RWPE1 (cell line): ENCODE measurements around the gene NCOA1.

Source experiments
- CTCF ChIA-PET: fragments of 350-600 bp; sonication (Branson Sonifier 250); formaldehyde crosslinking; extraction: SDS; loops from one replicate; lab custom pipeline; 2021; lab: Yijun Ruan, JAX
- POLR2A ChIA-PET: fragments of 400-600 bp; formaldehyde crosslinking; extraction: SDS; loops from one replicate; lab custom pipeline; 2020; ENCODE audit warnings: antibody characterized with exemption; ENCODE audit not compliant: low non-redundant PET; lab: Yijun Ruan, JAX
- DNase-seq: peaks from one replicate; pipeline ENCODE4 v3.0.0; 2012; ENCODE audit warnings: low spot score
- H3K27ac ChIP-seq: fragments of 450-650 bp; 2 replicates; pipeline ENCODE4 v1.5.1; 2017
- TF ChIP-seq, protein P1 (sequence below): fragments of 450-650 bp; conservative IDR thresholded peaks from 2 replicates; pipeline ENCODE4 v1.5.1; 2017; ENCODE audit warnings: low read depth, mild to moderate bottlenecking

NCOA1 gene

DNA sequence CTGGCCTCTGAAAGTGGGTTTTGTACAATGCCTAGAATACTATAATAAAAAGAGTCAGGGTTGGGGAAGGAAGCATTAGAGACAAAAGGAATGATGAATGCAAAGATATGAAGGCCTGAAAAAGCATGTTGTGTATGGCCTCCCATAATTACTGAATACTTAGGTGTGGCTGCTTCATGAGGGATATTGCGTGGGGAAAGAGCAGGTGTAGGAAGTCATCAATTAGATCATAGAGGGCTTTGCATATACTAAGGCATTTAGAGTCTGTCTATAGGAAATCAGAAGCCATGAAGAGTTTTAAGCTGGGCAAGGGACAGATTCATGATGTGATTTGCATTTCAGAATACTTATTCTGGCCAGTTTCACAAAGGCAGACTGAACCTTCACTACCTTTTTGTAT, 48.2 kb downstream of the NCOA1 start:
- POLR2A ChIA-PET = no interaction called here
- DNase-seq = no peak
- CTCF ChIA-PET = no interaction called here
- no peak overlapping the region for H3K27ac ChIP-seq
- TF ChIP-seq, protein P1, sequence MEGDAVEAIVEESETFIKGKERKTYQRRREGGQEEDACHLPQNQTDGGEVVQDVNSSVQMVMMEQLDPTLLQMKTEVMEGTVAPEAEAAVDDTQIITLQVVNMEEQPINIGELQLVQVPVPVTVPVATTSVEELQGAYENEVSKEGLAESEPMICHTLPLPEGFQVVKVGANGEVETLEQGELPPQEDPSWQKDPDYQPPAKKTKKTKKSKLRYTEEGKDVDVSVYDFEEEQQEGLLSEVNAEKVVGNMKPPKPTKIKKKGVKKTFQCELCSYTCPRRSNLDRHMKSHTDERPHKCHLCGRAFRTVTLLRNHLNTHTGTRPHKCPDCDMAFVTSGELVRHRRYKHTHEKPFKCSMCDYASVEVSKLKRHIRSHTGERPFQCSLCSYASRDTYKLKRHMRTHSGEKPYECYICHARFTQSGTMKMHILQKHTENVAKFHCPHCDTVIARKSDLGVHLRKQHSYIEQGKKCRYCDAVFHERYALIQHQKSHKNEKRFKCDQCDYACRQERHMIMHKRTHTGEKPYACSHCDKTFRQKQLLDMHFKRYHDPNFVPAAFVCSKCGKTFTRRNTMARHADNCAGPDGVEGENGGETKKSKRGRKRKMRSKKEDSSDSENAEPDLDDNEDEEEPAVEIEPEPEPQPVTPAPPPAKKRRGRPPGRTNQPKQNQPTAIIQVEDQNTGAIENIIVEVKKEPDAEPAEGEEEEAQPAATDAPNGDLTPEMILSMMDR = no peak

DNA sequence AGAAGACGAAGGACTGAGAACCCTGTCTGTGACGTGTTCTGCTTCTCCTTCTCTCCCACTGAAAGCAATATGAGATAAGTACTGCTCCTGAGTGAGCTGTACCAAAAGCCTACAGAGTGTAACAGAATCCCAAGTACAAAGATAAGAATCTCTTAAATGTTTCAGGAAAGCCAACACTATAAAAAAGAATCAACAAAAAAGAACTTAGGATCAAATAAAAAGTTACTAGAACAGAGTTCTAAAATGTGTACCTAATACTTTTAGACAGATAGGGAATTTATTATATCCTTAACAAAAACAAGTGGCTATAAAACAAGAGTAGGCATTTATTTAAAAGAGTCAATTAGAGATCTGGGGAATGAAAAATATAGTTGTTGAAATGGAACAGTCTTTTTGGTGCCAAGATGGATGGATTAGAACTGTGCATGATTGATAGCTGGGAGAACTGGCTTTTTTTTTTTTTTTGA, 49.0 kb downstream of the NCOA1 start:
- ChIA-PET POLR2A (no interaction called here), CTCF (no interaction called here)
- TF ChIP-seq, protein P1 = no peak
- DNase-seq = no peak
- no peak overlapping the region for H3K27ac ChIP-seq

DNA sequence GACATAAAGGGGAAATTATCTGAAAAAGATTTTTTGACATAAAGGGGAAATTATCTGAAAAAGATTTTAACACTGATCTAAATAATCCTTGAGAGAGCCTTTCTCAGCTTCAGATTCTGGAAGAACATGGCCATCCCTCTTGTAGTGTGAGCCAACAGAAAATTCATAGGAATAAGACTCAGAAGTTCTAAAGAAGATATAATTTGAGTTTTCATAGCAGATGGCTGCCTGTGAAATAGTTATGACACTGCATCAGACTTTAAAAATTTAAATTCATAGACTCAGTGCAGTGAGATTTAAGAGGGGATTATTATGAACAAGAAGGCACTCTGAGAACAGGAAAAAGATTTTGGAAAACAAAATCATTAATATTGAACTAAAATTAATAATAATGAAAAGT, 50.6 kb downstream of the NCOA1 start:
- TF ChIP-seq, protein P1 = no peak
- ChIA-PET POLR2A (no interaction called here), CTCF (no interaction called here)
- H3K27ac ChIP-seq = no peak overlapping the region
- no peak for DNase-seq

DNA sequence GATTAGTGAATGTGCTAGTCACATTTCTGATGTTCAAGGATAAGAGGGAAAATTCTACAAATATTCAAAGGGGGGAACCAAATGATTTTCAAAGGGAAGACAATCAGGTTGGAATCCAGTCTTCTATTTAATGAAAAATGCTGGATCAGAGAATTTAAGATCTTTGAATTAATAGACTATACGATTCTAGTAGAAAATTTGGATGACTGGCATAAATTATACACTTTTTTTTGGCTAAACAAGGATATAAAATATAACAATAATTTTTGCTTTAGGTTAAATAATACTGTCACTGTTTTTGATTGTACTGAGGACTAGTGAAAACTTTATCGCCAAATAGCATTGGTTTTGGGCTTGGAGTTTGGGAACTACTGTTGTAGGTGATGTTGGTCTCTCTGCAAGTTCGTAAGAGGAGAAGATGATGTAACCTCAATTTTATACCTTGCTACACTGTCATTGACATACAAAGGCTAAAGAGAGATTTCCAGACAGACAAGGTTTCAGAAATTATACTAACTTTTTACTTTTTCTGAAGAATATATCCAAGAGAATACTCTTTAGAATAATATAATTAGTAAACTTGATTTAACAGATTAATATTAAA, 51.3 kb downstream of the NCOA1 start:
- TF ChIP-seq, protein P1 = no peak
- ChIA-PET POLR2A (no interaction called here), CTCF (interaction anchor here (0.6 kb wide), 1 partner anchor 172 kb away, joined by 3 read pairs; no protein-coding TSS in a partner anchor)
- H3K27ac ChIP-seq = no peak overlapping the region
- DNase-seq = no peak

DNA sequence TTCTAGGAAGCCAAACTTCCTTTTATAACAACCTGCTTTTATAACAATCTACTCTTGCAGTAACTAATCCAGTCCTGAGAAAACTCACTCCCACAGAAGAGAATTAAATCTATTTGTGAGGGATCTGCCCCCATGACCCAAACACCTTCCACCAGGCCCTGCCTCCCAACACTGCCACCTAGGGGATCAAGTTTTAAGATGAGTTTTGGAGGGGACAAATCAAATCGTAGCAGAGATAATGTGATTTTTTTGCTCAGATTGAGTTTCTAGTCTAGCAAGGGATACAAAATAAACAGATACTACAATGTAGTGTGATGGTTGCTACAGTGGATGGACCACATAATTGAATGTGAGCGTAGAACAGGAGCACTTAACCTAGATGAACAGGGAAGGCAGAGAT, 52.2 kb downstream of the NCOA1 start:
- H3K27ac ChIP-seq = no peak overlapping the region
- ChIA-PET CTCF (interaction anchor here (0.6 kb wide), 1 partner anchor 173 kb away, joined by 3 read pairs; no protein-coding TSS in a partner anchor), POLR2A (no interaction called here)
- no peak for DNase-seq
- TF ChIP-seq, protein P1 = no peak

DNA sequence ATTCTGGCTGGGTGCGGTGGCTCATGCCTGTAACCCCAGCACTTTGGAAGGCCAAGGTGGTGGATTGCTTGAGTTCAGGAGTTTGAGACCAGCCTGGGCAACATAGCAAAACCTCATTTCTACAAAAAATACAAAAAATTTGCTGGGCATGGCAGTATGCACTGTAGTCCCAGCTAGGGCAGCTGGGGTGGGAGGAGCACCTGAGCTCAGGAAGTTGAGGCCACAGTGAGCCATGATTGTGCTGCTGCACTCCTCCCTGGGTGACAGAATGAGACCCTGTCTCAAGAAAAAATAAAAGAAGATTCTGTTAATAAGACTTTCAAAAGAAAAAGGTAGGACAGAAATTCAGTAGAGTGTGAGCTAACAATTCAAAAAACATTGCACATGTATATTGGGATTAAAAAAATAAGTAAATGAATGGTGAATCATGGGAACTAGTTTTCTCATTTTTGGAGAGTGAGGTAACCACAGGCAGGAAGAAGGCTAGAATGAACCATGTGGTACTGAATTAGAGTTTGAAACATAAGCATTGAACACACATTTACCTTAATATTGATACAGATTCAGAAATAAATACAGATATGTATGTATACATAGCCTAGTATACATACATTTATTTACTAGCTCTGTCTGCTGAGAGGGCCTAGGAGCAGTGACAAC, 53.5 kb downstream of the NCOA1 start:
- TF ChIP-seq, protein P1 = no peak
- DNase-seq = no peak
- POLR2A ChIA-PET = no interaction called here
- no peak overlapping the region for H3K27ac ChIP-seq
- CTCF ChIA-PET = interaction anchor here (0.5 kb wide), 1 partner anchor 797 kb away, joined by 5 read pairs; no protein-coding TSS in a partner anchor
